LNCAP (cell line): Measurements from ENCODE around the gene SCGB3A1.

Experiments used
- CTCF ChIP-seq: fragments of 450-650 bp; IDR thresholded peaks from 2 replicates; pipeline ENCODE4 v1.5.1; 2017; ENCODE audit warnings: mild to moderate bottlenecking

Gene SCGB3A1

DNA sequence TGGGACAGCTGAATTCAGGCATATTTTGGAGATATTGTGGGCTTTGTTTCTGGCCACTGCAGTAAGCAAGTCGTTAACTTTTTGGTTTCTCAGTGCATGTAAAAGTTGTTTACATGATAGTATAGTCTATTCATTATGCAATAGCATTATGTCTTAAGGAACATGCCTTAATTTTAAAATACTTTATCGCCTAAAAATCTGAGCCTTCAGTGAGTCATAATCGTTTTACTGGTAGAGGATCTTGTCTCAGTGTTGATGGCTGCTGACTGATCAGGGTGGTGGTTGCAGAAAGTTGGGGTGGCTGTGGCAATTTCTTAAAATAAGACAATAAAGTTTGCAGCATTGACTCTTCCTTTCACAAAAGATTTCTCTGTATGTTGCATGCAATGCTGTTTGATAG lies 5.1 kb downstream of the SCGB3A1 start:
- no peak for TF ChIP-seq CTCF

- TF ChIP-seq CTCF = no peak
Observed at GRCh38 chr5:180583738-180584137, 7.6 kb downstream of the SCGB3A1 start.

- TF ChIP-seq CTCF = no peak
Observed at GRCh38 chr5:180580681-180581080, 10.6 kb downstream of the SCGB3A1 start.

- TF ChIP-seq CTCF = no peak
Observed at GRCh38 chr5:180575571-180575970, 15.7 kb downstream of the SCGB3A1 start.

DNA sequence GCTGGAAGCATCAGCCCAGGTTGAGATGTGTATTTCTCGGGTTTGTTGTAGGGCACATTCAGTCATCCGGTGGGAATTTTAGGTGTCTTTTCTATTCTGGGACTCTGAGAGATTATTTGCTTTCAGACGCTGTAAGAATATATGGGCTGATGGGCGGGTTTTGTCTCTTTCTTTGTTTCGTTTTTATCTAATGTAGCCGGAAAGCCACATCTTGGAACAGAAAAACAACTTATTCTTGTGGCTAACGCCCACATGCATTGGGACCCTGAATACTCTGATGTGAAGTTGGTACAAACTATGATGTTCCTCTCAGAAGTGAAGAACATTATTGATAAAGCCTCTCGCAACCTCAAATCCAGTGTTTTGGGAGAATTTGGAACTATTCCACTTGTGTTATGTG lies 22.4 kb downstream of the SCGB3A1 start:
- TF ChIP-seq CTCF = no peak

DNA sequence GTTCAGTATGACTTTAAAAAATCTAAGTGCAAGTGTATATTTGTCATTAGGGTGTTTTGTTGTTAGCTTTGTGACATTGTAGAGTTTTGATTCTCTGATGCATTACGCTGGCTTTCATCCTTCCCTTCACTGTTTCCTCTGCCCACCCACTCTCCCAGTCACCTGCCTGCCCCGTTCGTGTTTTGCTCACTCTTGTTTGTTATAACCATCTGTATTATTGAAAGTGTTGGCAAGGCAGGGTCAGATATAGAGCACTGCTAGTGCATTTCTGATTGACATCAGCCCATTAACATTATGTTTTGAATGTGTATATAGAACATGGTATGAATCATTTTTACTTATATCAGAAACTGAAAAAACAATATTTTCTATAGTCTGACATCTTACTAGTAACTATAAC lies 27.3 kb downstream of the SCGB3A1 start:
- TF ChIP-seq CTCF = no peak

- no peak for TF ChIP-seq CTCF
Observed at GRCh38 chr5:180558232-180558631, 33.1 kb downstream of the SCGB3A1 start.

- TF ChIP-seq CTCF = no peak
Observed at GRCh38 chr5:180557217-180557809, 34.0 kb downstream of the SCGB3A1 start.
